Astrocyte of the cerebellum (primary cell): ENCODE data around the gene MTERF4.

ENCODE experiments used
- DNase-seq: peaks from one replicate; pipeline ENCODE4 v3.0.0-alpha.2; 2011; ENCODE audit warnings: low read depth
- H3K4me3 ChIP-seq: 2 replicates; pipeline ENCODE4 v1.5.1; 2011; ENCODE audit warnings: mild to moderate bottlenecking, low read depth, low read length, moderate library complexity
- in situ Hi-C: cut with HindIII; loops from 2 replicates; pipeline ENCODE4 v1.10.0; 2017; ENCODE audit warnings: low sequenced_read_pairs
- TF ChIP-seq, protein P1 (sequence below): IDR thresholded peaks from 2 replicates; pipeline ENCODE4 v1.5.1; 2012; ENCODE audit warnings: low read length, low read depth, moderate library complexity, mild to moderate bottlenecking; ENCODE audit errors: missing control alignments

Gene MTERF4

DNA sequence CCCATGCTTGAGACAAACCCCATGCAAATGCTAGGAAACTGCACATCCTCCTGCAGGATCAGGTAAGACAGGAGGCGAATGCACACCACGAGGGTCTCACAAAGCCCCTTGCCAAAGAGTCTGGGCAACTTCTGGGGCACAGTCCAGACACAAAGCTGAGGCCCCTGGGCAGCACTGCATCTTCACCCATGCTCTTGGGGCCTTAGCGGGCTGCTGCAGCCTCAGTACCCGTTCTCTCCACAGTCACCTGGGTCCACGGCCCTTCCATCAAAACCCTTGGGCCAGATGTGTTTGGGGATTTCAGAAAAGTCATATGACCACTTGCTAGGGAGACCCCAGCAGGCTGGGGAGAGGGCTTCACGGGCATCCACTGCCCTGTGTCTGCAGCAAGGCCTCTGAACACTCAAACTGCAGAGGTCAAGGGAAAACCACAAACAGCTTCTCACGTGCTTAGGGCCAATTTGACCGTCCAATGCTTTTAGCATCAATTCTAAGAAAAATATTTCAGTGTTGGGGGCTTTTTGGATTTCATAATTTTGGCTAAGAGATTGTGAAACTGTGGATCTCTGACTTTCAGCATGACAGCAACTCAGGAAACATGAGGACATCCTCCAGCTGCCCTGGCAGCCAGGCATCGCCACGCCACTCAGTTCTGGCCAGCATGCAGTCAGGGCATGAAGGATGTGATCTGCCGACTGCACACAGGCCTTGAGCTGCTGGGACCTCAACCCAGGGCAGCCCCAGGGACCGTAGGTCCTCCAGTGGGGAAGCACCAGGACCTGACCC, 27.2 kb upstream of the MTERF4 start:
- DNase-seq, result no peak
- H3K4me3 ChIP-seq, result no peak overlapping the region
- TF ChIP-seq, protein P1, sequence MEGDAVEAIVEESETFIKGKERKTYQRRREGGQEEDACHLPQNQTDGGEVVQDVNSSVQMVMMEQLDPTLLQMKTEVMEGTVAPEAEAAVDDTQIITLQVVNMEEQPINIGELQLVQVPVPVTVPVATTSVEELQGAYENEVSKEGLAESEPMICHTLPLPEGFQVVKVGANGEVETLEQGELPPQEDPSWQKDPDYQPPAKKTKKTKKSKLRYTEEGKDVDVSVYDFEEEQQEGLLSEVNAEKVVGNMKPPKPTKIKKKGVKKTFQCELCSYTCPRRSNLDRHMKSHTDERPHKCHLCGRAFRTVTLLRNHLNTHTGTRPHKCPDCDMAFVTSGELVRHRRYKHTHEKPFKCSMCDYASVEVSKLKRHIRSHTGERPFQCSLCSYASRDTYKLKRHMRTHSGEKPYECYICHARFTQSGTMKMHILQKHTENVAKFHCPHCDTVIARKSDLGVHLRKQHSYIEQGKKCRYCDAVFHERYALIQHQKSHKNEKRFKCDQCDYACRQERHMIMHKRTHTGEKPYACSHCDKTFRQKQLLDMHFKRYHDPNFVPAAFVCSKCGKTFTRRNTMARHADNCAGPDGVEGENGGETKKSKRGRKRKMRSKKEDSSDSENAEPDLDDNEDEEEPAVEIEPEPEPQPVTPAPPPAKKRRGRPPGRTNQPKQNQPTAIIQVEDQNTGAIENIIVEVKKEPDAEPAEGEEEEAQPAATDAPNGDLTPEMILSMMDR, result no peak
- in situ Hi-C loops, result no loop called here

DNA sequence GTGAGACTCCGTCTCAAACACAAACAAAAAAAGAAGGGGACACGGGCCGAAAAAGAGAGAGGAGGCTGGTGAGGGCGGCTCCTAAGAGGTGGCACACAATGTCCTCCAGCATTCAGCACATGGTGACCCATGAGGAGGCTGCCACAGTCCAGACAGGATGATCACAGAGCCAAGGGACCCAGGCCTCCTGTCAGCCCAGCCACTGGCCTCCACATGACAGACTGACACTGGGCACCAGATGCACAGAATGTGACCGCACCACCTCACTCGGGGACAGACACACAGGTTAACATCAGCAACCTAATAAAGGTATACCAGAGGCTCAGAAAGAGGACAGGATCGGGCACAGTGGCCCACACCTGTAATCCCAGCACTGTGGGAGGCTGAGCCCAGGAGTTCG, 26.2 kb upstream of the MTERF4 start:
- no peak for DNase-seq
- TF ChIP-seq, protein P1, result no peak
- in situ Hi-C loops, result no loop called here

GRCh38 chr2:241126771-241127202, 24.7 kb upstream of the MTERF4 start:
- TF ChIP-seq, protein P1, result no peak
- in situ Hi-C loops, result no loop called here
- no peak for DNase-seq
- no peak overlapping the region for H3K4me3 ChIP-seq

More for the DNA sequence above, 26.2 kb upstream of the MTERF4 start:
- no peak overlapping the region for H3K4me3 ChIP-seq

- DNase-seq, result no peak
- TF ChIP-seq, protein P1, result no peak
- H3K4me3 ChIP-seq, result no peak overlapping the region
- in situ Hi-C loops, result no loop called here
These were observed 24.1 kb upstream of the MTERF4 start for GRCh38 chr2:241126201-241126611.

- H3K4me3 ChIP-seq, result no peak overlapping the region
- no peak for DNase-seq
- TF ChIP-seq, protein P1, result no peak
- in situ Hi-C loops, result no loop called here
These were observed 23.5 kb upstream of the MTERF4 start for GRCh38 chr2:241125626-241126025.

- TF ChIP-seq, protein P1, result no peak
- in situ Hi-C loops, result no loop called here
- DNase-seq, result no peak
- H3K4me3 ChIP-seq, result no peak overlapping the region
These were observed 21.9 kb upstream of the MTERF4 start for GRCh38 chr2:241123816-241124536.
